B cell (primary cell): ENCODE measurements around the gene DIP2A. TPM values are rescaled to one million over a fixed set of nuclear protein-coding genes. Genes with fewer than 3 reads are reported as not detected.

ENCODE experiments used
- ATAC-seq: fragments of 200-7000 bp; cut with Tn5 transposase; one replicate; pipeline ENCODE4 v1.10.0; 2021; ENCODE audit warnings: low read depth, mild to moderate bottlenecking, moderate number of reproducible peaks, moderate library complexity
- CTCF ChIA-PET: fragments of 350-600 bp; sonication (Branson Sonifier 250); formaldehyde crosslinking; loops from one replicate; lab custom pipeline; 2021; ENCODE audit warnings: antibody characterized with exemption, inconsistent platforms; lab: Charles Lee
- POLR2A ChIA-PET: fragments of 350-600 bp; sonication (Branson Sonifier 250); formaldehyde crosslinking; loops from one replicate; lab custom pipeline; 2021; ENCODE audit warnings: antibody characterized with exemption; lab: Charles Lee
- DNase-seq: peaks from one replicate; pipeline ENCODE4 v3.0.0; 2013
- H2AFZ ChIP-seq: 2 replicates; pipeline ENCODE4 v1.6.1; 2012; ENCODE audit warnings: mild to moderate bottlenecking, low read depth, low read length; ENCODE audit not compliant: insufficient read depth, poor library complexity, severe bottlenecking
- H3K27ac ChIP-seq, 2 donors: 1 replicate in 1 of 2; 2 replicates in 1 of 2; pipeline ENCODE4 v1.5.1; 2012 to 2013; ENCODE audit warnings: low read length in 2 of 2, mild to moderate bottlenecking in 2 of 2, moderate library complexity in 1 of 2
- H3K27me3 ChIP-seq, 4 experiments: fragments of 200-600 bp in 1 of 4; sonication (generic) in 1 of 4; replicated peaks in 1 of 4; 1 replicate in 2 of 4; 2 replicates in 2 of 4; pipeline versions ENCODE4 v1.6.1 to v1.7.0; 2013 to 2016; ENCODE audit warnings: low read length in 3 of 4, mild to moderate bottlenecking in 2 of 4, mixed read lengths in 1 of 4, moderate library complexity in 1 of 4; ENCODE audit not compliant: insufficient read depth in 4 of 4, control insufficient read depth in 3 of 4; ENCODE audit errors: control extremely low read depth in 1 of 4
- H3K36me3 ChIP-seq, 2 experiments: replicated peaks in 1 of 2; 1 replicate in 1 of 2; 2 replicates in 1 of 2; pipeline versions ENCODE4 v1.6.1 to v1.7.1; 2013; ENCODE audit warnings: low read length in 1 of 2; ENCODE audit not compliant: insufficient read depth in 2 of 2, control insufficient read depth in 1 of 2; ENCODE audit errors: control extremely low read depth in 1 of 2, extremely low read depth in 1 of 2
- H3K4me1 ChIP-seq, 2 donors: fragments of 200-600 bp in 1 of 2; sonication (generic) in 1 of 2; 1 replicate in 1 of 2; 2 replicates in 1 of 2; pipeline versions ENCODE4 v1.5.1 to v1.6.1; 2013 to 2017; ENCODE audit warnings: low read length in 2 of 2; ENCODE audit not compliant: control insufficient read depth in 2 of 2, insufficient read depth in 2 of 2
- H3K4me2 ChIP-seq: replicated peaks from 2 replicates; pipeline ENCODE3; 2012; ENCODE audit warnings: mild to moderate bottlenecking, low read depth, low read length; ENCODE audit not compliant: poor library complexity, severe bottlenecking
- H3K4me3 ChIP-seq, 5 experiments: fragments of 200-600 bp in 1 of 5; sonication (generic) in 1 of 5; 1 replicate in 3 of 5; 2 replicates in 2 of 5; pipeline versions ENCODE4 v1.5.1 to v1.7.0; 2011 to 2016; ENCODE audit warnings: low read length in 4 of 5, mild to moderate bottlenecking in 4 of 5, low read depth in 2 of 5, control low read depth in 1 of 5, moderate library complexity in 1 of 5; ENCODE audit not compliant: insufficient read depth in 1 of 5; ENCODE audit errors: control extremely low read depth in 1 of 5, extremely low read depth in 1 of 5
- H3K79me2 ChIP-seq: fragments of 200-600 bp; sonication (generic); one replicate; pipeline ENCODE4 v1.6.0; 2016; ENCODE audit warnings: low read length; ENCODE audit not compliant: control insufficient read depth, insufficient read depth
- H3K9ac ChIP-seq: fragments of 200-600 bp; sonication (generic); 2 replicates; pipeline ENCODE4 v1.6.1; 2017; ENCODE audit warnings: mild to moderate bottlenecking, low read length, moderate library complexity
- H3K9me3 ChIP-seq, 3 donors: one replicate each; pipeline versions ENCODE4 v1.6.1 to v1.7.1; 2013; ENCODE audit warnings: low read length in 2 of 3; ENCODE audit not compliant: control insufficient read depth in 2 of 3, insufficient read depth in 1 of 3; ENCODE audit errors: control extremely low read depth in 1 of 3
- H4K20me1 ChIP-seq: 2 replicates; pipeline ENCODE4 v1.6.0; 2012; ENCODE audit warnings: mild to moderate bottlenecking, low read length; ENCODE audit not compliant: insufficient read depth, control insufficient read depth, poor library complexity, severe bottlenecking
- H3K27ac Mint-ChIP-seq: one replicate; pipeline ENCODE4 v1.8.0; 2021; ENCODE audit warnings: mixed read lengths
- H3K27me3 Mint-ChIP-seq: one replicate; pipeline ENCODE4 v1.8.0; 2021; ENCODE audit warnings: mixed read lengths
- H3K4me1 Mint-ChIP-seq: one replicate; pipeline ENCODE4 v1.8.0; 2021; ENCODE audit warnings: mixed read lengths
- H3K4me3 Mint-ChIP-seq: one replicate; pipeline ENCODE4 v1.8.0; 2021; ENCODE audit warnings: mixed read lengths
- H3K9me3 Mint-ChIP-seq: one replicate; pipeline ENCODE4 v1.8.0; 2022; ENCODE audit warnings: mixed read lengths; ENCODE audit not compliant: insufficient read depth
- EZH2 ChIP-seq: IDR thresholded peaks from 2 replicates; pipeline ENCODE4 v1.6.1; 2012; ENCODE audit warnings: borderline replicate concordance, low read depth, mild to moderate bottlenecking, moderate library complexity, low read length; ENCODE audit not compliant: insufficient read depth, poor library complexity, severe bottlenecking
- WGBS: methylation state at CpG from one replicate; pipeline ENCODE4 v1.1.5; 2013; ENCODE audit warnings: missing lambda C conversion rate; ENCODE audit not compliant: insufficient coverage; 5-methylcytosine and 5-hydroxymethylcytosine counted together
- intact Hi-C: fragments of 100-400 bp; cut with micrococcal nuclease; formaldehyde crosslinking; loops from one replicate; pipeline ENCODE4 v1.10.0; 2022
- polyA plus RNA-seq: library from polyadenylated mRNA; depleted of rRNA; stranded (reverse); fragments of >200 nt; gene quantifications from 2 replicates; pipeline ENCODE4 v1.2.3, GENCODE V29; 2012
- total RNA-seq, 2 donors: library from RNA; stranded (reverse); fragments of 120-200 nt in 1 of 2; gene quantifications; 1 replicate in 1 of 2; 2 replicates in 1 of 2; pipeline versions ENCODE4 v1.2.3 to v1.2.4, GENCODE V29; 2013 to 2022
- TF ChIP-seq, protein P1 (sequence below): fragments of 200-600 bp; IDR thresholded peaks from one replicate; pipeline ENCODE4 v1.8.0; 2022; ENCODE audit warnings: antibody characterized with exemption, mild to moderate bottlenecking

DIP2A gene
- total and polyA plus RNA-seq, 2 donors (not counting 1 experiment from before 2014, with no cell fraction given): 40.4 to 59.0 TPM

DNA sequence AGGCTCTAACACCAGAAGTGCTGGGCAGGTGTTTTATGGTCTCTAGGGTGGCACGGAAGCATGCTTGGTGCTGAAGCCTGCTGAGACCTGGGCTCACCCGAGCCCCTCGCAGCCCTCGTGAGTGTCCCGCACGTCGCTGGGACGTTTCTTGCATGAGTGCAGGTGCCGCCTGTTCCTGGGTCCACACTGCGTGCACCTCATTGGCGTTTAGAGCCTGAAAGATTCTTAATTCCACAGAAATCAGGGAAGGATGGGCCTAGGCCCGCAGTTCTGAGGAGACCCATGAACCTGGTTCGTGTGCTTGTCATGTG, 43.8 kb upstream of the DIP2A start:
- H2AFZ ChIP-seq: no peak overlapping the region
- Mint-ChIP-seq H3K27ac (no peak overlapping the region), H3K9me3 (no peaks in the 10 kb centered on the region), H3K4me1 (no peaks in the 10 kb centered on the region), H3K27me3 (no peaks in the 10 kb centered on the region), H3K4me3 (no peak overlapping the region)
- no peaks in the 10 kb centered on the region for H3K4me1 ChIP-seq
- intact Hi-C loops: no loop called here
- TF ChIP-seq, protein P1, sequence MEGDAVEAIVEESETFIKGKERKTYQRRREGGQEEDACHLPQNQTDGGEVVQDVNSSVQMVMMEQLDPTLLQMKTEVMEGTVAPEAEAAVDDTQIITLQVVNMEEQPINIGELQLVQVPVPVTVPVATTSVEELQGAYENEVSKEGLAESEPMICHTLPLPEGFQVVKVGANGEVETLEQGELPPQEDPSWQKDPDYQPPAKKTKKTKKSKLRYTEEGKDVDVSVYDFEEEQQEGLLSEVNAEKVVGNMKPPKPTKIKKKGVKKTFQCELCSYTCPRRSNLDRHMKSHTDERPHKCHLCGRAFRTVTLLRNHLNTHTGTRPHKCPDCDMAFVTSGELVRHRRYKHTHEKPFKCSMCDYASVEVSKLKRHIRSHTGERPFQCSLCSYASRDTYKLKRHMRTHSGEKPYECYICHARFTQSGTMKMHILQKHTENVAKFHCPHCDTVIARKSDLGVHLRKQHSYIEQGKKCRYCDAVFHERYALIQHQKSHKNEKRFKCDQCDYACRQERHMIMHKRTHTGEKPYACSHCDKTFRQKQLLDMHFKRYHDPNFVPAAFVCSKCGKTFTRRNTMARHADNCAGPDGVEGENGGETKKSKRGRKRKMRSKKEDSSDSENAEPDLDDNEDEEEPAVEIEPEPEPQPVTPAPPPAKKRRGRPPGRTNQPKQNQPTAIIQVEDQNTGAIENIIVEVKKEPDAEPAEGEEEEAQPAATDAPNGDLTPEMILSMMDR: no peak
- TF ChIP-seq EZH2: no peak
- no peaks in the 10 kb centered on the region for H3K79me2 ChIP-seq
- peaks cover 0 to 34% of the 10 kb centered on the region in 2 experiments for H3K36me3 ChIP-seq
- H3K4me2 ChIP-seq: no peak overlapping the region
- no peak overlapping the region for H3K9ac ChIP-seq
- ATAC-seq (no peak), DNase-seq (no peak)
- WGBS: 97% methylated on average over 13 of the region's 13 CpGs
- no peaks in the 10 kb centered on the region for H3K27me3 ChIP-seq
- ChIA-PET POLR2A (no interaction called here), CTCF (no interaction called here)
- H3K4me3 ChIP-seq: no peak overlapping the region
- H4K20me1 ChIP-seq: no peaks in the 10 kb centered on the region
- H3K27ac ChIP-seq: no peak overlapping the region
- H3K9me3 ChIP-seq: no peaks in the 10 kb centered on the region

DNA sequence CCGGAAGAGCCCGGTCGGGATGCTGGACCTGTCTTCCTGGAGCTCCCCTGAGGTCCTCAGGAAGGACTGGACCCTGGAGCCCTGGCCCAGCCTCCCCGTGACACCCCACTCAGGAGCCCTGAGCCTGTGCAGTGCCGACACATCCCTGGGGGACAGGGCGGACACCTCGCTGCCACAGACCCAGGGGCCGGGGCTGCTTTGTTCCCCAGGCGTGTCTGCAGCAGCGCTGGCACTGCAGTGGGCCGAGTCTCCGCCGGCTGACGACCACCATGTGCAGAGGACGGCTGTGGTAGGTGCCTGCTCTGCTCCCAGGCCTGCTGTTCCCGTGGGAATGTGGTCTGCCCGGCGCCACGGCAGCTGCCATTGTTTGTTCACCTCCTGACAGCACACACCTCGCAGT, 42.1 kb upstream of the DIP2A start:
- POLR2A ChIA-PET: no interaction called here
- no peak for ATAC-seq
- Histone ChIP-seq H3K4me3 (no peak overlapping the region), H3K36me3 (peaks cover 0 to 37% of the 10 kb centered on the region in 2 experiments), H2AFZ (no peak overlapping the region), H3K27me3 (no peaks in the 10 kb centered on the region), H3K79me2 (no peaks in the 10 kb centered on the region), H3K9ac (no peak overlapping the region), H3K27ac (no peak overlapping the region), H3K4me1 (no peaks in the 10 kb centered on the region), H4K20me1 (no peaks in the 10 kb centered on the region), H3K4me2 (no peak overlapping the region), H3K9me3 (no peaks in the 10 kb centered on the region)
- Mint-ChIP-seq H3K4me1 (no peaks in the 10 kb centered on the region), H3K27me3 (no peaks in the 10 kb centered on the region), H3K4me3 (no peak overlapping the region), H3K27ac (no peak overlapping the region), H3K9me3 (no peaks in the 10 kb centered on the region)
- TF ChIP-seq, protein P1: no peak
- no peak for DNase-seq
- WGBS: 98% methylated on average over 20 of the region's 20 CpGs
- intact Hi-C loops: no loop called here
- CTCF ChIA-PET: no interaction called here
